HepG2 (cell line): ENCODE data around the gene RMRP. TPM values are rescaled to one million over a fixed set of nuclear protein-coding genes. Genes with fewer than 3 reads are reported as not detected.

Experiments used
- ARID3A ChIP-seq: IDR thresholded peaks from 2 replicates; pipeline ENCODE4 v1.6.1; 2012; ENCODE audit warnings: low read depth, low read length, improper control_type of control experiment
- CERS6 ChIP-seq: sonication (generic); formaldehyde crosslinking; IDR thresholded peaks from 2 replicates; pipeline ENCODE4 v1.5.0; 2020; ENCODE audit warnings: missing genetic modification reagents
- CREB3 ChIP-seq: sonication (generic); formaldehyde crosslinking; IDR thresholded peaks from 2 replicates; pipeline ENCODE4 v1.5.0; 2020; ENCODE audit warnings: missing genetic modification reagents
- FOSL1 ChIP-seq: sonication (generic); formaldehyde crosslinking; IDR thresholded peaks from 2 replicates; pipeline ENCODE4 v1.9.0; 2021; ENCODE audit warnings: missing genetic modification reagents, borderline replicate concordance
- FUBP1 ChIP-seq: sonication (generic); formaldehyde crosslinking; IDR thresholded peaks from 2 replicates; pipeline ENCODE4 v1.5.1; 2020; ENCODE audit warnings: missing genetic modification reagents, mild to moderate bottlenecking, borderline replicate concordance
- HES4 ChIP-seq: sonication (generic); formaldehyde crosslinking; IDR thresholded peaks from 2 replicates; pipeline ENCODE4 v1.9.0; 2021; ENCODE audit warnings: mild to moderate bottlenecking, missing genetic modification reagents, borderline replicate concordance
- HMGA1 ChIP-seq: sonication (generic); formaldehyde crosslinking; conservative IDR thresholded peaks from 2 replicates; pipeline ENCODE4 v1.4.0; 2020; ENCODE audit warnings: missing genetic modification reagents
- JDP2 ChIP-seq: sonication (generic); formaldehyde crosslinking; IDR thresholded peaks from 2 replicates; pipeline ENCODE4 v1.8.1; 2022; ENCODE audit warnings: missing genetic modification reagents, borderline replicate concordance
- KDM2A ChIP-seq: sonication (generic); formaldehyde crosslinking; IDR thresholded peaks from 2 replicates; pipeline ENCODE4 v1.4.0; 2020; ENCODE audit warnings: low read depth, missing genetic modification reagents, borderline replicate concordance
- MXD4 ChIP-seq: IDR thresholded peaks from 2 replicates; pipeline ENCODE4 v1.6.1; 2016; ENCODE audit warnings: mild to moderate bottlenecking, missing biosample characterization, missing genetic modification reagents
- TAF1 ChIP-seq: sonication (generic); formaldehyde crosslinking; IDR thresholded peaks from 2 replicates; pipeline ENCODE4 v1.4.0; 2020; ENCODE audit warnings: missing genetic modification reagents
- TARDBP ChIP-seq: sonication (generic); formaldehyde crosslinking; IDR thresholded peaks from 2 replicates; pipeline ENCODE4 v1.8.0; 2022; ENCODE audit warnings: mild to moderate bottlenecking, missing genetic modification reagents
- THAP7 ChIP-seq: sonication (generic); formaldehyde crosslinking; IDR thresholded peaks from 2 replicates; pipeline ENCODE4 v1.8.1; 2023; ENCODE audit warnings: mild to moderate bottlenecking, missing genetic modification reagents
- TP53 ChIP-seq: sonication (generic); formaldehyde crosslinking; conservative IDR thresholded peaks from 2 replicates; pipeline ENCODE4 v1.4.0; 2020; ENCODE audit warnings: missing genetic modification reagents
- YEATS4 ChIP-seq: sonication (generic); formaldehyde crosslinking; IDR thresholded peaks from 2 replicates; pipeline ENCODE4 v1.4.0; 2020; ENCODE audit warnings: missing genetic modification reagents, borderline replicate concordance
- ZC3H13 ChIP-seq: sonication (generic); formaldehyde crosslinking; IDR thresholded peaks from 2 replicates; pipeline ENCODE4 v1.8.1; 2023; ENCODE audit warnings: mild to moderate bottlenecking, missing genetic modification reagents, moderate library complexity
- ZNF274 ChIP-seq: sonication (generic); formaldehyde crosslinking; IDR thresholded peaks from 2 replicates; pipeline ENCODE4 v1.5.1; 2020; ENCODE audit warnings: mild to moderate bottlenecking, missing genetic modification reagents
- ZNF501 ChIP-seq: sonication (generic); formaldehyde crosslinking; IDR thresholded peaks from 2 replicates; pipeline ENCODE4 v1.5.1; 2020; ENCODE audit warnings: mild to moderate bottlenecking, moderate library complexity, missing genetic modification reagents
- ZNF577 ChIP-seq: sonication (generic); formaldehyde crosslinking; IDR thresholded peaks from 2 replicates; pipeline ENCODE4 v1.4.0; 2020; ENCODE audit warnings: mild to moderate bottlenecking, low read depth, missing genetic modification reagents, borderline replicate concordance
- ZNF619 ChIP-seq: sonication (generic); formaldehyde crosslinking; IDR thresholded peaks from 2 replicates; pipeline ENCODE4 v1.4.0; 2020; ENCODE audit warnings: mild to moderate bottlenecking, missing genetic modification reagents
- ZNF790 ChIP-seq: sonication (generic); formaldehyde crosslinking; IDR thresholded peaks from 2 replicates; pipeline ENCODE4 v1.8.0; 2022; ENCODE audit warnings: missing genetic modification reagents, mild to moderate bottlenecking, borderline replicate concordance
- ZSCAN12 ChIP-seq: sonication (generic); formaldehyde crosslinking; IDR thresholded peaks from 2 replicates; pipeline ENCODE4 v1.9.0; 2021; ENCODE audit warnings: mild to moderate bottlenecking, missing genetic modification reagents
- polyA plus RNA-seq, 8 experiments: library from polyadenylated mRNA; depleted of rRNA in 3 of 8; stranded (reverse) in 7 of 8; unstranded in 1 of 8; fragments of >200 nt; fragmentation: Illumina TruSeq in 4 of 8; extraction: Trizol in 4 of 8; gene quantifications; 2 replicates each; pipeline versions ENCODE4 v1.2.1 to v1.2.3, GENCODE V29; 2011 to 2016; ENCODE audit warnings: low read depth in 4 of 8, missing spikeins in 1 of 8, mixed read lengths in 1 of 8; ENCODE audit not compliant: insufficient read depth in 1 of 8
- total RNA-seq, 5 experiments: library from RNA; depleted of rRNA; stranded (reverse); fragments of >200 nt; fragmentation: Illumina TruSeq; extraction: Trizol; gene quantifications; 2 replicates each; pipeline ENCODE4 v1.2.3, GENCODE V29; 2016; ENCODE audit warnings: low read depth in 1 of 5

Gene RMRP
- total and polyA plus RNA-seq, 2 of the 13 experiments (the other 11 are each of a cell fraction or from before 2014, with no cell fraction given) = 51.4 to 4,025 TPM

GRCh38 chr9:35646533-35647265 lies 11.1 kb downstream of the RMRP start (continued):
- TF ChIP-seq ARID3A (0 out of 2 replicates have a peak, but pooled peaks have one; percentile 24), ZC3H13 (no peak), CREB3 (CRISPR knock-in tag) (0 out of 2 replicates have a peak, but pooled peaks have one; percentile 36), HES4 (CRISPR knock-in tag) (no peak), THAP7 (CRISPR knock-in tag) (no peak; the same call in 1 of the 2 replicates), ZNF501 (CRISPR knock-in tag) (0 out of 2 replicates have a peak, but pooled peaks have one; percentile 62), ZNF790 (CRISPR knock-in tag) (0 out of 2 replicates have a peak, but pooled peaks have one; percentile 62), JDP2 (CRISPR knock-in tag) (no peak), ZSCAN12 (no peak), FUBP1 (no peak), FOSL1 (CRISPR knock-in tag) (no peak), ZNF577 (CRISPR knock-in tag) (no peak), MXD4 (peak; percentile 20; the same call in 1 of the 2 replicates), TAF1 (peak; percentile 53), ZNF619 (peak; percentile 27; the same call in 1 of the 2 replicates), KDM2A (peak; percentile 86; the same call in 1 of the 2 replicates), TARDBP (CRISPR knock-in tag) (no peak), ZNF274 (CRISPR knock-in tag) (no peak), YEATS4 (CRISPR knock-in tag) (peak; percentile 75; the same call in 1 of the 2 replicates), TP53 (CRISPR knock-in tag) (no peak), CERS6 (CRISPR knock-in tag) (no peak), HMGA1 (CRISPR knock-in tag) (no peak)
